Uterus (tissue), 2 donors: ENCODE data around the gene TOR1AIP2.
"Not testable (repeated sequence)": the region's sequence is repeated elsewhere in the genome, so short reads cannot be mapped to it uniquely, and the experiment has no call there.

Experiments used
- POLR2A ChIP-seq, 2 donors: fragments of 450-650 bp; IDR thresholded peaks; one replicate each; pipeline ENCODE4 v1.6.1; 2016; ENCODE audit warnings: antibody characterized with exemption in 2 of 2, mild to moderate bottlenecking in 1 of 2, moderate library complexity in 1 of 2
- TF ChIP-seq, protein P1 (sequence below), 4 experiments: fragments of 200-600 bp in 2 of 4; fragments of 450-650 bp in 2 of 4; sonication (generic) in 2 of 4; IDR thresholded peaks; one replicate each; pipeline ENCODE4 v1.5.1; 2016 to 2019; ENCODE audit warnings: antibody characterized with exemption in 4 of 4, mild to moderate bottlenecking in 2 of 4, moderate library complexity in 1 of 4

DNA sequence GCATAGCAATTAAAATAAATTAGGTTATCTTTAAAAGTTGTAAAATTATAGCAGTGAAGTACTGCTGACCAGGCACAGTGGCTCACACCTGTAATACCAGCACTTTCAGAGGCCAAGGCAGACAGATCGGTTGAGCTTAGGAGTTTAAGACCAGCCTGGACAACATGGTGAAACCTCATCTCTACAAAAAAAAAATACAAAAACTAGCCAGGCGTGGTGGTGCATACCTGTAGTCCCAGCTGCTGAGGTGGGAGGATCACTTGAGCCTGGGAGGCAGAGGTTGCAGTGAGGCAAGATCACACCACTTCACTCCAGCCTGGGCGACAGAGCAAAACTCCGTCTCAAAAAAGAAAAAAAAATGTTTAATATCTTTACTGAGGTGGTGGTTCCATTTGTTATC, 21.8 kb downstream of the TOR1AIP2 start:
- TF ChIP-seq, protein P1, sequence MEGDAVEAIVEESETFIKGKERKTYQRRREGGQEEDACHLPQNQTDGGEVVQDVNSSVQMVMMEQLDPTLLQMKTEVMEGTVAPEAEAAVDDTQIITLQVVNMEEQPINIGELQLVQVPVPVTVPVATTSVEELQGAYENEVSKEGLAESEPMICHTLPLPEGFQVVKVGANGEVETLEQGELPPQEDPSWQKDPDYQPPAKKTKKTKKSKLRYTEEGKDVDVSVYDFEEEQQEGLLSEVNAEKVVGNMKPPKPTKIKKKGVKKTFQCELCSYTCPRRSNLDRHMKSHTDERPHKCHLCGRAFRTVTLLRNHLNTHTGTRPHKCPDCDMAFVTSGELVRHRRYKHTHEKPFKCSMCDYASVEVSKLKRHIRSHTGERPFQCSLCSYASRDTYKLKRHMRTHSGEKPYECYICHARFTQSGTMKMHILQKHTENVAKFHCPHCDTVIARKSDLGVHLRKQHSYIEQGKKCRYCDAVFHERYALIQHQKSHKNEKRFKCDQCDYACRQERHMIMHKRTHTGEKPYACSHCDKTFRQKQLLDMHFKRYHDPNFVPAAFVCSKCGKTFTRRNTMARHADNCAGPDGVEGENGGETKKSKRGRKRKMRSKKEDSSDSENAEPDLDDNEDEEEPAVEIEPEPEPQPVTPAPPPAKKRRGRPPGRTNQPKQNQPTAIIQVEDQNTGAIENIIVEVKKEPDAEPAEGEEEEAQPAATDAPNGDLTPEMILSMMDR (IDR thresholded peaks at IDR 0.05) = not testable (repeated sequence)
- TF ChIP-seq POLR2A (IDR thresholded peaks at IDR 0.05) = not testable (repeated sequence)
